Effector CD8-positive, alpha-beta T cell (primary cell): ENCODE measurements around the gene ASXL3.

Experiments
- DNase-seq: peaks from one replicate; lab custom pipeline; 2025; lab: John Stamatoyannopoulos, UW

The ASXL3 gene

GRCh38 chr18:33716061-33716683 lies 138.2 kb downstream of the ASXL3 start:
- DNase-seq: no peak

GRCh38 chr18:33717339-33717738 lies 139.3 kb downstream of the ASXL3 start:
- DNase-seq: no peak

GRCh38 chr18:33720133-33720532 lies 142.1 kb downstream of the ASXL3 start:
- DNase-seq: no peak

GRCh38 chr18:33729556-33729955 lies 151.5 kb downstream of the ASXL3 start:
- DNase-seq: no peak

- DNase-seq: no peak
Observed at GRCh38 chr18:33733376-33733775, 155.4 kb downstream of the ASXL3 start.

GRCh38 chr18:33735428-33735827 lies 157.4 kb downstream of the ASXL3 start:
- no peak for DNase-seq

- DNase-seq: no peak
Observed at GRCh38 chr18:33741760-33742159, 163.7 kb downstream of the ASXL3 start.

- DNase-seq: no peak
Observed at GRCh38 chr18:33744032-33744697, 166.1 kb downstream of the ASXL3 start.

GRCh38 chr18:33745151-33745795 lies 167.3 kb downstream of the ASXL3 start:
- no peak for DNase-seq

- DNase-seq: no peak
Observed at GRCh38 chr18:33745871-33746545, 168.0 kb downstream of the ASXL3 start.

- DNase-seq: no peak
Observed at GRCh38 chr18:33749834-33750233, 171.8 kb downstream of the ASXL3 start.

- no peak for DNase-seq
Observed at GRCh38 chr18:33750366-33750765, 172.3 kb downstream of the ASXL3 start.

- no peak for DNase-seq
Observed at GRCh38 chr18:33751613-33752221, 173.7 kb downstream of the ASXL3 start.

- no peak for DNase-seq
Observed at GRCh38 chr18:33755391-33755790, 177.4 kb downstream of the ASXL3 start.

GRCh38 chr18:33755931-33756560 lies 178.0 kb downstream of the ASXL3 start:
- DNase-seq: no peak

- DNase-seq: no peak
Observed at GRCh38 chr18:33757037-33757436, 179.0 kb downstream of the ASXL3 start.

GRCh38 chr18:33761363-33761762 lies 183.3 kb downstream of the ASXL3 start:
- no peak for DNase-seq

GRCh38 chr18:33781429-33781828 lies 203.4 kb downstream of the ASXL3 start:
- DNase-seq: no peak
